Thymus (tissue), 11 donors: ENCODE results near the gene SPEF1. TPM values are rescaled to one million over a fixed set of nuclear protein-coding genes. Genes with fewer than 3 reads are reported as not detected.

Source experiments
- DNase-seq, 9 donors: peaks; one replicate each; pipeline ENCODE4 v3.0.0-alpha.2; 2013; ENCODE audit warnings: low spot score in 9 of 9, low read depth in 6 of 9, missing footprints in 1 of 9
- H3K27ac ChIP-seq, 2 donors: one replicate each; pipeline ENCODE4 v1.5.1; 2013; ENCODE audit warnings: control low read depth in 1 of 2, low read depth in 1 of 2, low read length in 1 of 2, mild to moderate bottlenecking in 1 of 2, moderate library complexity in 1 of 2
- H3K27me3 ChIP-seq, 2 donors: one replicate each; pipeline ENCODE4 v1.5.1; 2013; ENCODE audit warnings: low read length in 1 of 2; ENCODE audit not compliant: control insufficient read depth in 2 of 2, insufficient read depth in 1 of 2
- H3K36me3 ChIP-seq, 2 donors: one replicate each; pipeline ENCODE4 v1.5.1; 2013; ENCODE audit warnings: low read length in 1 of 2, mild to moderate bottlenecking in 1 of 2, moderate library complexity in 1 of 2; ENCODE audit not compliant: control insufficient read depth in 2 of 2, insufficient read depth in 2 of 2
- H3K4me1 ChIP-seq, 2 donors: one replicate each; pipeline ENCODE4 v1.5.1; 2013; ENCODE audit warnings: low read length in 2 of 2; ENCODE audit not compliant: control insufficient read depth in 2 of 2, insufficient read depth in 2 of 2
- H3K4me3 ChIP-seq, 2 donors: one replicate each; pipeline ENCODE4 v1.5.1; 2013; ENCODE audit warnings: low read length in 2 of 2, control low read depth in 1 of 2, mild to moderate bottlenecking in 1 of 2
- H3K9me3 ChIP-seq, 2 donors: one replicate each; pipeline ENCODE4 v1.5.1; 2013; ENCODE audit warnings: low read length in 1 of 2, mild to moderate bottlenecking in 1 of 2; ENCODE audit not compliant: control insufficient read depth in 2 of 2, insufficient read depth in 1 of 2
- WGBS: extraction: QIAGEN DNeasy Blood & Tissue Kit; methylation state at CpG from one replicate; pipeline ENCODE4 v1.1.7; 2013; 5-methylcytosine and 5-hydroxymethylcytosine counted together
- polyA plus RNA-seq: library from polyadenylated mRNA; stranded (reverse); fragments of 200-250 nt; gene quantifications from one replicate; pipeline ENCODE4 v1.2.3, GENCODE V29; 2013
- total RNA-seq: library from RNA; stranded (reverse); fragments of 120-200 nt; gene quantifications from one replicate; pipeline ENCODE4 v1.2.4, GENCODE V29; 2013
- donor health status: healthy.

SPEF1 gene
- total and polyA plus RNA-seq, 2 donors = 0.05 to 0.16 TPM

- Histone ChIP-seq H3K27ac (peak overlapping the region; percentile 66 to 83), H3K9me3 (no peaks in the 10 kb centered on the region), H3K36me3 (no peaks in the 10 kb centered on the region), H3K4me1 (peaks cover 20 to 55% of the 10 kb centered on the region in 2 donors), H3K4me3 (no peak overlapping the region), H3K27me3 (no peaks in the 10 kb centered on the region)
- WGBS = 98% methylated on average over 9 of the region's 9 CpGs
- DNase-seq = no peak
Observed at GRCh38 chr20:3812259-3812681, 31.0 kb upstream of the SPEF1 start.

GRCh38 chr20:3811467-3812258 lies 30.4 kb upstream of the SPEF1 start:
- Histone ChIP-seq H3K4me3 (peak overlapping the region in 1 of 2 donors; percentile 51), H3K9me3 (no peaks in the 10 kb centered on the region), H3K4me1 (peaks cover 20 to 57% of the 10 kb centered on the region in 2 donors), H3K27me3 (no peaks in the 10 kb centered on the region), H3K27ac (peak overlapping the region; percentile 66 to 83), H3K36me3 (no peaks in the 10 kb centered on the region)
- DNase-seq = peak in 5 of 9 donors; percentile 61 to 89 (median 66)
- 12% methylated on average over 20 of the region's 20 CpGs for WGBS

- peaks cover 10 to 32% of the 10 kb centered on the region in 2 donors for H3K4me1 ChIP-seq
- H3K36me3 ChIP-seq = peaks cover 27% of the 10 kb centered on the region in 2 donors
- 97% methylated on average over 3 of the region's 3 CpGs for WGBS
- no peaks in the 10 kb centered on the region for H3K9me3 ChIP-seq
- H3K4me3 ChIP-seq = no peak overlapping the region
- no peak overlapping the region for H3K27ac ChIP-seq
- DNase-seq = no peak
- H3K27me3 ChIP-seq = no peaks in the 10 kb centered on the region
Observed at GRCh38 chr20:3808544-3808943, 27.3 kb upstream of the SPEF1 start.

- no peaks in the 10 kb centered on the region for H3K27me3 ChIP-seq
- H3K9me3 ChIP-seq = peaks cover 0 to 3% of the 10 kb centered on the region in 2 donors
- H3K4me1 ChIP-seq = peaks cover 2 to 19% of the 10 kb centered on the region in 2 donors
- no peak for DNase-seq
- no peak overlapping the region for H3K27ac ChIP-seq
- WGBS = 99% methylated on average over 11 of the region's 11 CpGs
- no peak overlapping the region for H3K4me3 ChIP-seq
- peaks cover 63 to 64% of the 10 kb centered on the region in 2 donors for H3K36me3 ChIP-seq
Observed at GRCh38 chr20:3804781-3805180, 23.5 kb upstream of the SPEF1 start.

GRCh38 chr20:3804254-3804751 lies 23.1 kb upstream of the SPEF1 start:
- Histone ChIP-seq H3K4me1 (peaks cover 7 to 24% of the 10 kb centered on the region in 2 donors), H3K4me3 (no peak overlapping the region), H3K9me3 (peaks cover 0 to 3% of the 10 kb centered on the region in 2 donors), H3K36me3 (peaks cover 63 to 68% of the 10 kb centered on the region in 2 donors), H3K27ac (no peak overlapping the region), H3K27me3 (no peaks in the 10 kb centered on the region)
- 92% methylated on average over 11 of the region's 11 CpGs for WGBS
- no peak for DNase-seq

- whole genome bisulfite sequencing = 87% methylated on average over 6 of the region's 6 CpGs
- DNase-seq = no peak
- peaks cover 64 to 68% of the 10 kb centered on the region in 2 donors for H3K36me3 ChIP-seq
- no peaks in the 10 kb centered on the region for H3K27me3 ChIP-seq
- peaks cover 0 to 3% of the 10 kb centered on the region in 2 donors for H3K9me3 ChIP-seq
- peaks cover 12 to 28% of the 10 kb centered on the region in 2 donors for H3K4me1 ChIP-seq
- H3K27ac ChIP-seq = no peak overlapping the region
- no peak overlapping the region for H3K4me3 ChIP-seq
Observed at GRCh38 chr20:3803854-3804253, 22.6 kb upstream of the SPEF1 start.

GRCh38 chr20:3803289-3803688 lies 22.0 kb upstream of the SPEF1 start:
- Histone ChIP-seq H3K4me1 (peaks cover 17 to 34% of the 10 kb centered on the region in 2 donors), H3K27ac (no peak overlapping the region), H3K36me3 (peaks cover 66 to 71% of the 10 kb centered on the region in 2 donors), H3K4me3 (no peak overlapping the region), H3K9me3 (peaks cover 0 to 3% of the 10 kb centered on the region in 2 donors), H3K27me3 (no peaks in the 10 kb centered on the region)
- 93% methylated on average over 14 of the region's 14 CpGs for WGBS
- no peak for DNase-seq

GRCh38 chr20:3802524-3803239 lies 21.4 kb upstream of the SPEF1 start:
- Histone ChIP-seq H3K4me3 (no peak overlapping the region), H3K36me3 (peaks cover 66 to 71% of the 10 kb centered on the region in 2 donors), H3K9me3 (peaks cover 0 to 3% of the 10 kb centered on the region in 2 donors), H3K4me1 (peaks cover 23 to 35% of the 10 kb centered on the region in 2 donors), H3K27me3 (no peaks in the 10 kb centered on the region), H3K27ac (no peak overlapping the region)
- no peak for DNase-seq
- 97% methylated on average over 11 of the region's 11 CpGs for WGBS

- Histone ChIP-seq H3K36me3 (peaks cover 66 to 74% of the 10 kb centered on the region in 2 donors), H3K27me3 (no peaks in the 10 kb centered on the region), H3K4me3 (no peak overlapping the region), H3K27ac (no peak overlapping the region), H3K4me1 (peaks cover 31 to 36% of the 10 kb centered on the region in 2 donors), H3K9me3 (peaks cover 0 to 3% of the 10 kb centered on the region in 2 donors)
- no peak for DNase-seq
- 97% methylated on average over 13 of the region's 13 CpGs for WGBS
Observed at GRCh38 chr20:3801846-3802245, 20.6 kb upstream of the SPEF1 start.
